ENCODE measurements around the gene PRDM9. TPM values are rescaled to one million over a fixed set of nuclear protein-coding genes. Genes with fewer than 3 reads are reported as not detected.
"Not testable (repeated sequence)": the region's sequence is repeated elsewhere in the genome, so short reads cannot be mapped to it uniquely, and the experiment has no call there.

PRDM9 gene
- not detected for total RNA-seq

DNA sequence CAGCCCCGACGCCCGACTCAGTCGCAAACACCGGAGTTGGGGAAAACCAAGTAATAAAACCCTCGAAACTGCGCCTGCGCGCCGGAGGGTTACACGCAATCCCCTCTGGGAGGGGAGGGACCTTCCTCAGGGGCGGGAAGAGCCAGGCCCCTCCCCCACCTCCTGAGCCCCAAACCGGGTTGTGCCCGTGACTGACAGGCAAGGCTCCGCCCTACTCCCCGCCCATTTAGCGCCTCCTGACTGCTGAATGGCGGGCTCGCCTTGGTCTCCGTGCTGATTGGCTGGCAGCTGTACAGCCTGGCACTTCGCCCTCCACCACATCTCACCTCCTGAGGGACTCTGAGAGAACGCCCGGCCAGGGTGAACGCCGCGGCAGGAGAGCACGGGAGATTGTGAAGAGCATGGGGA is at the start of gene PRDM9:
Gene PRDM9 (plus strand): TSS at position 332 of the 408 bp plus-strand sequence. CDS start 1,425 bp downstream, outside the sequence.
- peak; percentile 93 for ATAC-seq
- intact Hi-C loops (cut with DNase I): no loop called here

DNA sequence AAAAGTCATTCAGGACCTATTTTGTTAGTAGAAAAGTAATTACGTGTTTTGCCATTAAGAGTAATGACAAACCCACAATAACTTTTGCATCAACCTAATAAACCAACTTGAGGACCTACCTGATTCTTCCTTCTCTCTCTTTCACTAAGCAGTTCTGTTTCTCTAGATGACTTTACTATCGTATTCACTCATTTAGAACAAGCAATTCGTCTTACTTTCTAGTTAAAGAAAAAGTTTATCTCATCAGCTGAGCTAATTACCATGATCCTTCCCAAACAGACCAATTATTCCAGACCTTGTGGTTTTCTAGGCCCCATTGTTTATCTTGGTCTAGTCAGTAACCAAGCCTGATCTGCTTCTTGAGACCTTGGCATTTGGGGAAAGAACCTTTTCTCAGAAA is 49.6 kb upstream of the PRDM9 start:
- intact Hi-C loops (cut with DNase I): no loop called here
- ATAC-seq (no peak), DNase-seq (ENCODE audit: low spot score) (no peak)

More for the DNA sequence above, at the start of gene PRDM9:
- peak; percentile 68 for DNase-seq (ENCODE audit: low spot score)

DNA sequence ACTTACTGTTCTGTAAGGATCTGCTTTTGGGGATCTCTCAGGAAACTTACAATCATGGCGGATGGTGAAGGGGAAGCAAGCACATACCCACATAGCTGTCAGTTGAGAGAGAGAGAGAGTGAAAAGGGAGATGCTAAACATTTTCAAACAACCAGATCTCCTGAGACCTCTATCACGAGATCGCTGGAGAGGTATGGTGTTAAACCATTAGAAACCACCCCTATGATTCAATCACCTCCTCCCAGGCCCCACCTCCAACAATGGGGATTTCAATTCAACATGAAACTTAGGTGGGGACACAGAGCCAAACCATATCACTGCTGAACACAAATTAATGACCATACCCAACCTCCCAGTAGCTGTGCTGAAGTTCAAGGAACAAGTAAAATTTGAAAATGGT is 48.2 kb upstream of the PRDM9 start:
- DNase-seq (ENCODE audit: low spot score) (no peak), ATAC-seq (no peak)
- intact Hi-C loops (cut with DNase I): no loop called here

DNA sequence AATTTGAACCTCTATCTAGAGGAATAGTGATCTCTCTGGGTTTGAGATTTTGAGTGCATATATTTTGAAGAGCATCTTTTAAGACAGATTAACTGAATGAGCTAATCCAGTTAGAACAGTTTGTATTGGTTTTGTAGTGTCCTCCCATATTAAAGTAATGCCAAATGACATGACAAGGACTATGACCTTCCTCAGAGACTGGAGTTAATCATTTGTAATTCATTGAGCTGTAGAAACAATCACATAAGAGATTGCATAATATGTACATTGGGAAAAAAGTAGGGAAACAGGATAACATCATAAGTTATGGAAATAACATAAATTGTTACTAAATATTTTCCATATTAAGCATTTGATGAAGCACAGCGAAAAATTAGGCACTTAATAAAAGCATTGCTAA is 45.8 kb upstream of the PRDM9 start:
- DNase-seq (ENCODE audit: low spot score) (no peak), ATAC-seq (no peak)
- intact Hi-C loops (cut with DNase I): no loop called here

DNA sequence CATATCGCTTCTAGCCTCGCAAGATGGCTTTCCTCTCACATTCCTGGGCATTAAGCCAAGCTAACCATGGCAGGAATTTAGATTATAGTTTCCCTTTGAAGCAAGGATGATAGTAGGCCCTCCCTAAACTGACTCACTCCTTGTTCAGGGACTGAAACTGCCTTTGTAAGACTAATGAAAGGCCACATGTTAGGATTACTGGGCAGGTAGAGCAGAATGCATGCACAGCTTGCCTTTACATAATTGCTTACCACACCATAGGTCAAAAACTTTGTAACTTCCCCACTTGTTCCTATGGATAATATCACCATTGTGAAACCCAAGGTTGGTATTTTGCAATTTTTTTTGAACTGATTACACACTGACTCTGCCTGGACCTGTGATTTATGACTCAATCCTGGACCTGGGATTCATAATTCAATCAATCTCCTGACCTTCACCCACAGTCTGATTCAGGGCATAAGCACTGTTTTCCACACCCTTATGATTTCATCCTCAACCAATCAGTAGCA is 41.0 kb upstream of the PRDM9 start:
- no peak for ATAC-seq
- no peak for DNase-seq (ENCODE audit: low spot score)
- intact Hi-C loops (cut with DNase I): no loop called here

DNA sequence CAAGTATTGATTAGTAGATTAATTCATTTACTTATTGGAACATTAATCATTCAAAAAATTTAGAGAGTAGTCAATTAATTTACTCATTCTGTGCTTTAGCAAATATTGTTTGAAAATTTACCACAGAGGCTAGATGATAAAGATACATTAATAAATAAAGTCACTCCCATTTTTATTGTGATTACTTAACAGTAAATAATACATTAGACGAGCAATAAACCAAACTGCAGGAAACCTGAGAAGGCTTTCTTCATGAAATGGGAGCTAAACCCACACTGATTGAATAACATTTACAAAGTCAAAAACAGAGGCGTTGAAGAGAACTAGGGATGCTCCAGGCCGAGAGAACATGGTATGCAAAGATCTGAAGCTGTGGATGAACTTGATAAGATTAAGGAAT is 38.8 kb upstream of the PRDM9 start:
- no peak for DNase-seq (ENCODE audit: low spot score)
- intact Hi-C loops (cut with DNase I): no loop called here
- no peak for ATAC-seq

DNA sequence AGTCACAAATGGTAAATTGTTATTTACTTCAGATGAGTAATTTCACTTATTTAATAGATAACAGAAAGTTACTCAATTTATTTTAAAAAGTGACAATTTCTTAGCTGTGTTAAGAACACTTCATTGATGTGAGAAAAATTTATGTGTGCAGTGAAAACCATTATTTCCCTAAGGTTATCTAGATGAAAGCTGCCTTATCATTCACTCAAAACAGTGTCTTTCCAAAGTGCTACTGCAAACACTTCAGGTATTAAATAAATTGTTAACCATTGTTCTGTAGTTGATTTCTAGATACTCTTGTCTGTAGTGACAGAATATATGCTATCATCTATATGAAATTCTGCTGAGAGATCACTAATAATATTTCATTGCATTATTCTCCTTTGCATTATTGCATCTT is 33.5 kb upstream of the PRDM9 start:
- ATAC-seq (no peak), DNase-seq (ENCODE audit: low spot score) (no peak)
- intact Hi-C loops (cut with DNase I): no loop called here

DNA sequence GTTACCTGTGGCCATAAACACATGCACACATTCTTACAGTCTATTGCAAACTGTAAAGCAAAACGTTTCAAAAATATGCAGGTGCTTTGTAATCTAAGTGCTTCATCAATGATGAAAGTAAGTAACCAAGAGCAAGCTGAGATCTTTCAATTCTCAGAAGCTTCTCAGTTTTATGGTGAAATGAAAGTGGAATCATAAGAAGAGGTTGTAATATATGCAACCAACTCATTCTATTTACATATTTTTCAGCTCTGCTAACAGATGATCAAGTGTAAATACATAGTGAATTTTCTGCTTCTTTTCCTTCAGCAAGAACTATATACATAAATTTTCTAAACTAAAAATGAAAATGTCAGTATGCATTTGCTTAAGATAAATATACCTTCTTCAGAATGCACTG is 33.1 kb upstream of the PRDM9 start:
- intact Hi-C loops (cut with DNase I): no loop called here
- ATAC-seq (no peak), DNase-seq (ENCODE audit: low spot score) (no peak)

DNA sequence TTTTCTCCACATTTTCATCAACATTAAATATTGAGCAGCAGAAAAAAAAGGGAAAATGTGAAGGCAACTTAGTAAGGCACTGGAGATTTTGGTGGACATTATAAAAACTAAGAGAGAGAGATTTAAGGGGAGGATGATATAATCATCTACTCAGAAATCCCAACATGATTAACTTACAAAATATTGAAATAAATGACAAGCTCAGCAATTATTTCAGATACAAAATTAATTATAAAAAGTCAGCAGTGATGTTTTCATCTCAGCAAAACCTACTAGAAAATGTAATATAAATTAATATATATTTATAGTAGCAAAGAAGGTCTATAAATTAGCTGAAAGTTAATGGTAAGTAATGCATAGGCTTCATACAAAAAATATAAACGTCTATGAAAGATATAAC is 30.8 kb upstream of the PRDM9 start:
- DNase-seq (ENCODE audit: low spot score) (no peak), ATAC-seq (no peak)
- intact Hi-C loops (cut with DNase I): no loop called here

DNA sequence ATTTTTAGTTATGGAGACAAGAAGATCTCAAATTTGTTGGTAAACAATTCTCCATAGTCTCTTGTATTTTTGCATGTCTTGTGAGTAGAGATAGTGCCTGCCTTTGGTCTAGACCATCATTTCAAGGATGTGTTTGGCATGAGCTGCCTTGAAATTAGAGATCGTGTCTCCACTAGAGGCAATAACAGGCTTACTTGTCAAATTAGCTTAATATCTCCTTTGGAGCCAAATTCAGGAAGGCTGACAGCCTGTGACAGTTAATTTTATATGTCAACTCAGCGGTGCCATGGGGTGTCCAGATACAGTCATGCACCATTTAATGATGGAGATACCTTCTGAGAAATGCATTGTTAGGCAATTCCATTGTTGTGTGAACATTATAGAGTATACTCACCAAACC is 24.8 kb upstream of the PRDM9 start:
- intact Hi-C loops (cut with DNase I): no loop called here
- ATAC-seq: no peak

DNA sequence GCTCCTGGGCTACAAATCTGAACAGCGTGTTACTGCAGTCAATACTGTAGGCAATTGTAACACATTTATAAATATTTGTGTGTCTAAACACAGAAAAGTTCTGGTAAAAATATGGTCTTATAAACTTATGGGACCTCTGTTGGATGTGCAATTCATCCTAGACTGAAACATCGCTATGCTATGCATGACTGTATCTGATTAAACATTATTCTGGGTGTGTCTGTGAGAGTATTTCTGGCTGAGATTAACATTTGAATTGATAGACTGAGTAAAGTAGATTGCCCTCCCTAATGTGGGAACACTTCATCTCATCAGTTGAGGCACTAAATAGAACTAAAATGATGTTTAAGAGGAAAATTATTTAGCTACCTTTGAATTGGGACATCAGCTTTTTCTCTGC is 24.3 kb upstream of the PRDM9 start:
- intact Hi-C loops (cut with DNase I): no loop called here
- DNase-seq (ENCODE audit: low spot score) (no peak), ATAC-seq (no peak)

More for the DNA sequence above, 24.8 kb upstream of the PRDM9 start:
- DNase-seq (ENCODE audit: low spot score): no peak

DNA sequence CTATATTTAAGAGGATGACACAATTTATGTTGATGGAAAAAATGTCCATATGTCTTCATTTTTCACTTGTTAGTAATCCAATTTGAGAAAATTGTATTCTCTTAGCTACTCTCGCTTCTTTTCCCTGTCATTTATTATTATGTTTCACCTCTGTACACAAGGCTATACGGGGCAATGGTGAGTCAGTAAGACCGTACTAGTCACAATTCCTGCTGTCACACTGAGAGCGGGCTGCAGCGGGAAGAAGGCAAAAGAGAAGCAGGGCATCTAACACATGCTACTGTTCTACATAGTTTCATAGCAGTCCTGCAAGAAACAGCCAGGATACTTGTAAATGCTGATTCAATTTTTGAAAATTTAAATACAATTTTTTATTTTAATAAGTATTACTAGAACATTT is 23.3 kb upstream of the PRDM9 start:
- ATAC-seq (no peak), DNase-seq (ENCODE audit: low spot score) (no peak)
- intact Hi-C loops (cut with DNase I): no loop called here

DNA sequence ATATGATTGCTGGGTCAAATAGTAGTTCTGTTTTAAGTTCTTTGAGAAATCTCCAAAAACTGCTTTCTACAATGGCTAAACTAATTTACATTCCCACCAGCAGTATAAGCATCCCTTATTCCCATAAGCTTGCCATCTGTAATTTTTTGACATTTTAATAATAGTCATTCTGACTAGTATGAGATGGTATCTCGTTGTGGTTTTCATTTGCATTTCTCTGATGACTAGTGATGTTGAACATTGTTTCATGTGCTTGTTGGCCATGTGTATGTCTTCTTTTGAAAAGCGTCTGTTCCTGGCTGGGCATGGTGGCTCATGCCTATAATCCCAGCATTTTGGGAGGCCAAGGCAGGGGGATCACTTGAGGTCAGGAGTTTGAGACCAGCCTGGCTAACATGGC is 21.2 kb upstream of the PRDM9 start:
- intact Hi-C loops (cut with DNase I); ATAC-seq; DNase-seq (ENCODE audit: low spot score): not testable (repeated sequence)

DNA sequence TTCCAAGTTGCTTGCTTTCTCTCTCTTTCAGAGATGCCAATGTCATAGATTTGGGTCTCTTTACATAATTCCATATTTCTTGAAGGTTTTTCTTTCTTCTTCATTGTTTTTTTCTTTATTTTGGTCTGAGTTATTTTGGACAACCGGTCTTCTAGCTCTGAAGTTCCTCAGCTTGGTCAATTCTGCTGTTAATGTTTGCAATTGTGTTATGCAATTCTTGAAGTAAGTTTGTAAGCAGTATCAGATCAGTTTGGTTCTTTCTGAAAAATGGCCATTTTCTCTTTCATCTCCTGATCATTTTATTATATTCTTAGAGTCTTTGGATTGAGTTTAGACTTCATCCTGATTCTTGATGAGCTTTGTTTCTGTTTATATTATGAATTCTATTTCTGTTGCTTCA is 16.4 kb upstream of the PRDM9 start:
- no peak for DNase-seq (ENCODE audit: low spot score)
- intact Hi-C loops (cut with DNase I): no loop called here
- ATAC-seq: no peak

DNA sequence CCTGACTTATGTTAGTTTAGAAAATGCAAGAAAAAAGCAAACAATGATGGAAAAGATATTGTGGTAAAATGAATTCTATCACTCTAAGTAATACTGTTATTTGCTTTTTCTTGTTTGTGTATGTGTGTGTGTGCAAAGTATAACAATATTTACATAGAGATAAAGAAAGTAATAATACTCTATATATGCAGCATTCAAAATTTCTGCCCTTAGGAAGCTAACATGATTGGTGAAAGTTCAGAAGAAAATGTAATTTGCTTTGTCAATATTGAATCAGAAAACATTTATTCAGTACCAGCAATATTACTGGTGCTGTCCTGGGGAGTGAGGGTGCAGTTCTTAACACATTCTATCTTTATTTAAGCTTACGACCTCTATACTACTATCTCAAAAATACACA is 12.9 kb upstream of the PRDM9 start:
- DNase-seq (ENCODE audit: low spot score): no peak
- ATAC-seq: no peak
- intact Hi-C loops (cut with DNase I): no loop called here

DNA sequence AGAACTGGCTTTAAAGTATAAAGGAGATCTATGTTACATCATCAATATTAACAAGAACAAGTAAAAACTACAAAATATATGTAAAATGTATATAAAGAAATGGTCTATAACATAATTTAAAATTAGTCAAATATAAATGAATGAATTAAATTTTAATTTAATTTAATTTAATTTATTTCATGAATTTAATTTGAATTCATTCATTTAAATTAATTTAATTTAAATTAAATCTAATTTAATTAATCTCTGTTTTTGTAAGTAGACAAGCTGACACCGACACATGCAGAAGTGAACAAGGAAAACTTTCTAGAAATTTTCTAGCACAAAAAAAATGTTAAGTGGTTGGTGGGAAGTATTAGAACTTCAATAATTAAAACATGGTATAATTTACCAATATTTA is 10.8 kb upstream of the PRDM9 start:
- ATAC-seq: no peak
- DNase-seq (ENCODE audit: low spot score): no peak
- intact Hi-C loops (cut with DNase I): no loop called here

DNA sequence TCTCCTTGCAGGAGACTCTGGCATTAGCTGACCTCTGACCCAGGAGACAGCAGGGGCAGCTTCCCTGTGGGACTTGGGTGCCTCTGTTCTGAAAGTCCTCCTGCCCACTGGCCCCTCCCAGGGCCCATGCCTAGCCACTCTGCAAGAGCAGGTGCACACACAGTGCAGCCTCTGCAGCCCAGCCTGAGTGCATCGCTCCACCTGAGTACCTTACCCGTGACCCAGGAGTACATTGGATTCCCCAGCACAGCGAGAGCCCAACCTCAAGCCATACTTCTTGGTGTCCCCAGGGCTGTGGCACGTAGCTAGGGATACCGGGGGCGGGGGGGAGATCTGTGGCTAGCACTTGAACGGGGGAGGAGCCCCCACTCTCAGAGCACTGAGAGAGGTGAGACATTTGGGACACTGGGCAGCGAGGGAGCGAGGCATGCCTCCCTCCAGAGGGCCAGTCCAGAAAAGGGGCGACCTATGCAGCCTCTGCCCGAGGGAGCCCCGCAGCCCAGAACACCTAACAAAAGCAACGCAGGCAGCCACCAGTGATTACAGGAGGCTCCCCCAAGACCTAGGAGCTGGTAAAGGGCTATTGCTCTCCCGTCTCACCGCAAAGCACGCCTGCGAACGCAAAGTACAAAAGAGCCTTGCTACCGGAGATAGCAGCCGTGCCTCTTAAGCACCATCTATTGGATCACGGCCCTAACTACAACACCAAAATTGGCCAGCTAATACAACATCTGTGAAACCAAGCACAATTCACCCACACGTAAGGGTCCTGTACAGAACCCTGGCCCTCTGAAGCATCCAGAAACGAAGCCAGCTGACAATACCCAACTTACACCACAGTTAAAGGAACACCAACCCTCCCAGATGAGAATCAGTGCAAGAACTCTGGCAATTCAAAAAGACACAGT is 826 bp upstream of the PRDM9 start:
- intact Hi-C loops (cut with DNase I): no loop called here
- DNase-seq (ENCODE audit: low spot score) (no peak), ATAC-seq (peak; percentile 56)

DNA sequence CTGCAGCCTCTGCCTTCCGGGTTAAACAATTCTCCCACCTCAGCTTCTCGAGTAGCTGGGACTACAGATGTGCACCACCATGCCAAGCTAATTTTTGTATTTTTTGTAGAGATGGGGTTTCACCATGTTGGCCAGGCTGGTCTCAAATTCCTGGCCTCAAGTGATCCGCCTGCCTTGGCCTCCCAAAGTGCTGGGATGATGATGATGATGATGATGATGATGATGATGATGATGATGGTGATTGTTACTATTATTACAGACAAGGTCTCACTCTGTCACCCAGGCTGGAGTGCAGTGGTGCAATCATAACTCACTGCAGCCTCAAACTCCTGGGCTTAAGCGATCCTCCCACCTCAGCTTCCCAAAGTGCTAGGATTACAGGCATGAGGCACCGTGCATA is 3.0 kb downstream of the PRDM9 start:
- ATAC-seq; DNase-seq (ENCODE audit: low spot score); intact Hi-C loops (cut with DNase I): not testable (repeated sequence)

DNA sequence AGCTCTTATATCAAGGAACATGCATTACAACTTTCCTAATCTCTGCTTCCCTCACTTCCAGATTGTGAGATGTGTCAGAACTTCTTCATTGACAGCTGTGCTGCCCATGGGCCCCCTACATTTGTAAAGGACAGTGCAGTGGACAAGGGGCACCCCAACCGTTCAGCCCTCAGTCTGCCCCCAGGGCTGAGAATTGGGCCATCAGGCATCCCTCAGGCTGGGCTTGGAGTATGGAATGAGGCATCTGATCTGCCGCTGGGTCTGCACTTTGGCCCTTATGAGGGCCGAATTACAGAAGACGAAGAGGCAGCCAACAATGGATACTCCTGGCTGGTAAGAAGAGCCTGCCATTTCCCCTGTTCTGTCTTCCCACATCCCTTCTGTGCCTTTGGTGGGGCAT is 15.1 kb downstream of the PRDM9 start:
- DNase-seq (ENCODE audit: low spot score): no peak
- ATAC-seq: no peak
- intact Hi-C loops (cut with DNase I): no loop called here

DNA sequence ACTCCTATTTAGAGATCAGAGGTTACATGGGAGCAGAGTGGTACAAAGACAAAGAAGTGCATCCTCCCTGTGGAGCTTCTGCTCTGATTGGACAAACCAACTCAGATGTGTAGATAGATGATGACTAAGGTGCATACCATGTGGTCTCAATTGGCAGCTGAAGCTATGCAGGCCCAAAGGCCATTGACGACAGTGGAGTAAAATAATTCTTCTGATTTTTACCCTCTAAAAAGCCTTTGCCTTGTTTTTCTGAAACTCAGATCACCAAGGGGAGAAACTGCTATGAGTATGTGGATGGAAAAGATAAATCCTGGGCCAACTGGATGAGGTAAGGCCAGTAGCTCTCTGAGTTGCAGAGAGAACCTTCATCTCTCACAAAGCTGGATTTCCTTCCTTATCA is 15.6 kb downstream of the PRDM9 start:
- intact Hi-C loops (cut with DNase I): no loop called here
- ATAC-seq (no peak), DNase-seq (ENCODE audit: low spot score) (no peak)

DNA sequence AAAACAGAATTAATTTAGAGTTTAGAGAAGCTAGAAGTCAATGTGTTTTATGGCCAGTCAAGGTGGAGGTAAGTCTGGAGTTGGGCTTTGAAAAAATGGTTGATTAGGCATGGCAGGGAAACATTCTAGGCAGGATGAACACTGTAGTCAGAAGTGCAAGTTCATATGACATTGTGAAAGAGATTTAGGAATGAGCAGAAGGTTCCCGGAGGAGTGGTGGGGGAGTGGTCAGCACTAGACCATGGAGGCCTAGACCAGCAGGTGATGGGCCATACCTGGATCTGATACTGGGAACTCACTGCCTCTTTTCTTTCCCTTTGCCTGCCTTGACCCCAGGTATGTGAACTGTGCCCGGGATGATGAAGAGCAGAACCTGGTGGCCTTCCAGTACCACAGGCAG is 16.6 kb downstream of the PRDM9 start:
- DNase-seq (ENCODE audit: low spot score): no peak
- peak; percentile 22 for ATAC-seq

More for the DNA sequence above, 16.6 kb downstream of the PRDM9 start:
- intact Hi-C loops (cut with DNase I): no loop called here

Measured in sciatic nerve (tissue), 2 donors.